GM19468 (cell line): ENCODE data around the gene CCDC167.

Source experiments
- ATAC-seq: cut with Tn5 transposase; IDR thresholded peaks from one replicate; pipeline ENCODE4 v1.9.1; 2021; ENCODE audit warnings: mild to moderate bottlenecking, moderate library complexity, moderate number of reproducible peaks; ENCODE audit not compliant: unreplicated experiment; ENCODE audit errors: extremely low read depth

The CCDC167 gene

DNA sequence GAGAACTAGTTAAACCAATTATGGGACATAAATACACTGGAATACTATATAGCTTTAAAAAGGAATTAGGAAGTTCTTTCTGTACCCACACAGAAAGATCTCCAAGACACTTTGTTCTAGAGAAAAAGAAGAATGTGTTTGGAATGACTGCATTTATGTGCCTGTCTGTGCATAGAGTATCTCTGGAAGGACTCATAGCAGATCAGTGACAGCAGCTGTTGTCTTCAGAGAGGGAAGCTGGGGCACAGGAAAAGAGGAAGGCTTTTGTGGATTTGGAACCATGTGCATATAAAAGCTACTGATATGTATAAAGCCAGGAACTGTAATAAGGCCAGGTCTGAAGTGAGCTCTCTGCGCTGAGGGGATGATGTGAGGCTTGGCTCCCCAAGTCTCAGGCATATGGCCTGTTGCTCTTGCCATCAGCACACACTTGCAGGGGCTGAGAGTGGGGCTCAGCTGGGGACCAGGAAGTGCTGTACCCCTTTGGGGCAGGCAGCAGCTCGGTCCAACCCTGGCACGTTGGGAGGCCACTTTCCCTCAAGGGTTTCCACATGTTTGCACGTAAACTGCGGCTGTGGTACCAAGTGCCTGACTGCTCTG lies 31.8 kb upstream of the CCDC167 start:
- no peak for ATAC-seq

DNA sequence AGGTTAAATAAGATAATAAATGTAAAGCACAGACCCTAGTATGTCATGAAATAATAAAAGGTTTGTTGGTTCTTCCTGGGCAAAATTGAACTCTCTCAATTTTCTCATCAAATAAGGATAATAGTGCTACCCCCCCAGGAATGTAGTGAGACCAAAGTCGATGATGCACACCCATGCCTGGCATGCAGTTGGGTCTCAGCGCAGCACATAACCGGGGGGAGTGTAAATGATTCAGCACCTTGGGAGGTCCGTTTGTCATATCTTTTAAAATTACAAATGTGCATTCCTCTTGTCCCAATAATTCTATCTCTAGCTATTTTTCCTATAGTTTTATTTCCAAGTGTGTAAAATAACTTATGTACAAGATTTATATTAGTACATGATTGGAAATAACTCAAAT lies 31.3 kb upstream of the CCDC167 start:
- ATAC-seq: no peak

GRCh38 chr6:37530297-37530696 lies 30.6 kb upstream of the CCDC167 start:
- no peak for ATAC-seq

DNA sequence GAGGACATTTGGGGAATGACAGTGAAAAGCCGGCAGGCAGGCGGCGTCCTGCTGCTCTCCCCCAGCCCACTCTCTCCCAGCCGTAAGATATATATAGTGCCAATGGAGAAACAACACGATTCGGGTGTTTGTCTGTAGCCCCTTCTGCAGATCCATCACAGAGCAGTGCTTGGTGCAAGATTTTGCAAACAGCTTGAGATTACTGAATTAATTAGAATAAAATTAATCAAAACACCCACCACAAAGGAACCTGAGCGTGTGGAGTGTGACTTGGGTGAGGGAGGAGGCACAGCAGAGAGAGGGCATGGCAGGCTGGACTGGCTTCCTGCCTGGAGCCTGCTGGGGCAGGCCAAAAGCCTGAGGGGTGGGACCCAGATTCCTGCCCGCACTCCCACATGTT lies 28.8 kb upstream of the CCDC167 start:
- no peak for ATAC-seq

GRCh38 chr6:37525460-37526357 lies 26.0 kb upstream of the CCDC167 start:
- no peak for ATAC-seq

- ATAC-seq: no peak
Measured at GRCh38 chr6:37524970-37525318, 25.3 kb upstream of the CCDC167 start.

- no peak for ATAC-seq
Measured at GRCh38 chr6:37524025-37524969, 24.6 kb upstream of the CCDC167 start.

GRCh38 chr6:37523412-37523811 lies 23.7 kb upstream of the CCDC167 start:
- ATAC-seq: no peak

- no peak for ATAC-seq
Measured at GRCh38 chr6:37522836-37523235, 23.1 kb upstream of the CCDC167 start.

- ATAC-seq: no peak
Measured at GRCh38 chr6:37521674-37522073, 22.0 kb upstream of the CCDC167 start.

DNA sequence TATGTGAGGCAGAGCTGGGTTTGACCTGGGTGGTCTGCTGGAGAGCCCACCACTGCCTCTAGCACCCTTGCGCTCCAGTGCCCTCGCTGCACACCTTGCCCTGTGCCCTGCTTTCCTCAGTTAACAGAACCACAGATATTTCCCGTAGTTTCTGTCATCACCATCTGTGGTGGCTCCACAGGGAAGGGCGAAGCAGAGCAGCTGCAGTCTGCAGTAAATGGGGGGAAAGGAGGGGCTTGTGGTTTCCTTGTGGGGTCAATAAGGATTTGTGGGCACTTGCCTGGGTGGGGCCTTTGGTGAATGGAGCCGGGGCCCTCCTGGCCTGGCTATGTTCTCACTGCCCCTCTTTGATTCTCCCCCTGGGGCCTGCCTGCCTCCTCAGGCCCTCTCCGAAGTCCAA lies 21.2 kb upstream of the CCDC167 start:
- ATAC-seq: no peak

DNA sequence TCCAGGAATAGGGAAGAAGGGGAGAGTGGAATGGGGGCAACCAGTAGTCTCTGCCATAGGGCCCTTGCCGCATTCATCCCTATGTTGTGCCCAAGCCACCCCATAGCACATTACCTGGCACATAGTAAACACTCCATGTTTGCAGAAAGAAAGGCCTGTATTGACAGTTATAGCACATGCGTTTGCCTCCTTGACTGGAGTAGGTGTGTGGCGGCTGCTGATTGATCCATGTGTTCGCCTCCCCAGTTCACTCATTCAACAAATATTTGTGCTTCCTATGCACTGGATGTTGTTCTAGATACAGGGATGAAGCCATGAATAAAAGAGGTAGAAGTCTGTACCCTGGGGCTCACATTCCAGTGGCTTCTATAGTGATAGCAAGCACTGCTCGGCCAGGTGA lies 19.8 kb upstream of the CCDC167 start:
- ATAC-seq: no peak

- no peak for ATAC-seq
Measured at GRCh38 chr6:37518116-37518515, 18.4 kb upstream of the CCDC167 start.

DNA sequence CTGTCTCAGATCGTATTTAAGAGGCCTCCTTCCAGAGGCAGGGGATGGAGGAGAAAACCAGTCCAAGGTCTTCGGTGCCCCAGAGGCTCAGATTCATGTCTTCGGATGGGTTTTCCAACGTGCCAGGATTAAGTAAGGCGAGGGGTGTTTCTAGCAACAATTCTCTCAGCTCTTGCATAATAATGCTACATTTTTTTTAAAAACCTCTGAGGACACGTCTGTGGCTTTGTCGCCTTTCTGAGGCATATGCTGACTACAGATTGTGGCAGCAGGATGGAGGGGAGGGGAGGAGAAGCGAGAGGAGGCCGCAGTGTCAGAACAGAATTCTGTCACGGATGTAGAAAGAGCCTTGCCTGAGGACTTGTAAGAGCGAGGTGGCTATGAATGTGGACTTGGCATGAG lies 17.7 kb upstream of the CCDC167 start:
- ATAC-seq: no peak

DNA sequence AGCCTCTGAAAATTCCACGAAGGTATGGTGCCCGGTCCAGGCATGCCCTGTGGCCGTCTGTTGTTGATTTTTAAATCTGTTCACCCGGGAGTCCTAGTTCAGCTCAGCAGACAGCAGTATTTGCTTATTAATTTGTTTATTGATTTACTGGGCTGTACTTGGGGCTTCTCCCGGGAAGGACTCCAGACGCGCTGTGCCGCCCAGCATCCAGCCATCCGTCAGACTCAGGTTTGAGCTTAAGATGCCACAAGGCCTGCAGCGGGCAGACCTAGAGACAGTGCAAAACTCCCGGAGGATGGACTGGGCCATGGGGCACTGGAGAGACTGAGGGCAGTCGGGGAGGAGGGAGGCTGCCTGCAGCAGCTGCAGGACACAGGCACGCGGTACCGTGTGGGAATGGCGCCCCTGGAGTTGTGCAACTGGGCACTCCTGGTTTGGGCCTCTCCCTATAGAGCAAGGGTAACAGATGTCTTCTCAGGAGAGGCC lies 17.3 kb upstream of the CCDC167 start:
- no peak for ATAC-seq

DNA sequence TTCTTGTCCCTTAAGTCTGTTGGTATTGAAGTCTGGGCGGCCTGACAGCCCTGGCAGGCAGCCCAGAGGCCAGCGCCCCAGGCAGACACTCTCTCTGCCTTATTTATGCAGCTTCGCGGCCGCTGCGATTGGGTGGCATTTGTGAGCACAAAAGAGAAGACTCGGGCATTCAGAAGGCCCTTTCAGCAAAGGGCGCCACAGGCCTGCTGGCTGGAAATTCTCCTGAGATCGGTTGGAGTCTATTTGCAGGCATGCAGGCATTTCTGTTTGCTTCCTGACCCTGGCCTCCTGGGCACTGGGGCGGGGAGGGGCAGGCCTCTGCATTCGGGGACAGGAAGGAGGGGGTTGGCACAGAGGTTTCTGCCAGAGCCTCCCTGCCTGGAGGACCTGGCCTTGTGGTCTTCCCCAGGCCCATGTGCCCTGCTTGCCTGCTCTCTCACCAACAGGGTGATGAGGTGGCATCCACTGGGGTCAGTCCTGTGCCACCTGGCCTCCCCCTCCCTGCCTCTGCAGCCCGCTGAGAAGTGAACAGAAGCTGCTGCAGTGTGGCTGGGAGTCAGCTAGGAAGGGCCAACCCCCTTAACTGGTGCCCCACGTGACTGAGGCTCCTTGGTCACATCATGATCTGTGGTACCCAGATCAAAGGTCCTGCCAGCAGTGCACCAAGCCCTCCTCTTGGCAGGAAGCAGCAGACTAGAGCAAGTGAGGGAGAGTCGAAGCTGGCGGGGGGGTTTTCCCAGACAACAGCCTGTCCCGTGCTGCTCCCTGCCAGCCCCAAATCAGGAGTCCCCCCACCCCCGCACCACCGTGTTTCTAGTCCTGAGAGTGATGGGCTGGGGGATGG lies 16.6 kb upstream of the CCDC167 start:
- ATAC-seq: peak; percentile 62

DNA sequence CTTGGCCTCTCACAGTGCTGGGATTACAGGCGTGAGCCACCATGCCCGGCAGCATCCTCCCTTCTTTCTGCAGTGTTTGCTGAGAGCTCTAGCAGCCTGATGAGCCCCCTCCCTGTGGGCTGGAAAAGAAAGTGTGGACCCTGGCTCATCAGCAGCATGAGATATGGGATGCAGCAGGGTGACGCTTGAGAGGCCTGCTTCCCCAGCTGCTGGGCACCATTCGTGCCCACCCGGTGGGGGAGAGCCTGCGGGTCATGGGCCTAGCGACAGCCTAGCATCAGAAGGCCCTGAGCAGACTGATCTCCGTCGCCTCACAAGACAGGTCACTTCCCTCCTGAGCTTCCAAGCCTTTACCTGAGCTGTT lies 16.0 kb upstream of the CCDC167 start:
- no peak for ATAC-seq

DNA sequence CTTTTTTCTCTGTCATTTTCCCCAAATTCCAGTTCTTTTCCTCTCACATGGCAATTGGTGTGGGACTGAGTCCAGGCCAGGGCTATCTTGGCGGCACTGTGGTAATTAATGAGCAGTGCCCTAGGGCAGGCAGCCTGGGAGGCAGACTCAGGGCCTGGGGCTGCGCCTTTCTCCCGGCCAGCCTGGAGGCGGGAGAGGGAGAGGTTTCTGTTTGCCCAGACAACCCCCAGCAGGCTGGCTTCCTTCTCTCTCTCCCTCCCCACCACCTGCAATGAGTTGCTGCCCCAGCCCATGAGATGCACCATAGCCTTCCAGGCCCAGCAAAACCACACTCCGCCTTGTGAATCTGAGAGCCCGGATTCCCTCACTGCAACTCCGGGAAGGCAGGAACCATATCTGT lies 15.1 kb upstream of the CCDC167 start:
- ATAC-seq: no peak

- ATAC-seq: no peak
Measured at GRCh38 chr6:37514321-37514771, 14.7 kb upstream of the CCDC167 start.

- no peak for ATAC-seq
Measured at GRCh38 chr6:37513576-37513975, 13.9 kb upstream of the CCDC167 start.
